GM19455 (cell line): Measurements from ENCODE around the gene SMYD3.

Source experiments
- ATAC-seq: cut with Tn5 transposase; IDR thresholded peaks from one replicate; pipeline ENCODE4 v1.9.1; 2021; ENCODE audit not compliant: unreplicated experiment

Gene SMYD3

DNA sequence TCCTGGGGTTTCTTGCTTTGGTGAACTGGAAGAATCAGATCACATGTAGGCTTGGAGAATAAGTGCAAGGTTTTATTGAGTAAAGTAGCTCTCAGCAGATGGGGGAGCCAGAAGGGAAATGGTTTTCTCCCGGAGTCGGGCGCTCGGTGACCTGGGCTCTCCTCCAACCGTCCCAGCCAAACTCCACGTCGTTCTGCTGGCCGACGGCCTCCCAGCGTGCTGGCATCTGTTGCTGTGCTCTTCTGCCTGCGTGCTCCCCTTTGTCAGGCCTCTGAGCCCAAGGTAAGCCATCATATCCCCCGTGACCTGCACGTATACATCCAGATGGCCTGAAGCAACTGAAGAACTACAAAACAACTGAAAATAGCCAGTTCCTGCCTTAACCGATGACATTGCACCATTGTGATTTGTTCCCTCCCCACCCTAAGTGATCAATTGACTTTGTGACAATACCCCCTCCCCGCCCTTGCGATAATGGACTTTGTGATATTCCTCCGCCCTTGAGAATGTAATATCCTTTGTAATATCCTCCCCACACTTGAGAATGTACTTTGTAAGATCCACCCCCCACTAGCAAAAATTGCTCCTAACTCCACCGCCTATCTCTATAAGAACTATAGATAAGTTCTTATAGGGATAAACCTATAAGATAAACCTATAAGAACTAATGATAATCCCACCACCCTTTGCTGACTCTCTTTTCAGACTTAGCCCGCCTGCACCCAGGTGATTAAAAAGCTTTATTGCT lies 88.3 kb downstream of the SMYD3 start:
- ATAC-seq: no peak

DNA sequence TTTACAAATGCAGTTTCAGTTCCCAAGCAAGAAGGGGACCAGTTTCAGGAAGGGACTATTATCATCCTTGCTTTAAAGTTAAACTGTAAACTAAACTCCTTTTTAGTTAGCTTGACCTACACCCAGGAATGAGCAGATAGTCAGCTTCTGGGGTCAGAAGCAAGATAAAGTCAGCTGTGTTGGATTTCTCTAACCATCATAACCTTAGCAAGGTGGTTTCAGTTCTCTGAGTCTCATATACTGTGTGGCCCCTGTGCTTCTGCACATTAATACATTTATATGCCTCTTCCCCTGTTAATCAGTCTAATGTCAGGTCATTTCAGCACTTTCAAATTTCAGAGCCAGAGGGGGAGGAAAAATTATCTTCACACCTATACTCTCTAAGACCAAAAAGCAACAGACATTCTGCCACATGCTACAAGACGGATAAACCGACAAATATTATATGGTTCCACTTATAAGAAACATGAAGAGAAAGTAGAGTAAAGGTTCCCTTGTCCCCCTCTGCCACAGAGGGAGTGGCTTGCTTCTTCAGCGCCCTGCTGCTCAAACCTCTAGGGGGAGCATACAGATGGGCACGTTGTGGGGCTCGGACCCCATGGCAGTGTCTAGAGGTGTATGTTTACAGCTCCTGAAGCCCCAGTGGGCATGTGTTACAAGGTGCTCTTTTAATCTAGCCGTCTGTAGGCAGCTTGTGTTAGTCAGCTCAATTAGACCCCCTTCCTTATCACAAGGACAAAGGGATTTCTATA lies 89.1 kb downstream of the SMYD3 start:
- no peak for ATAC-seq

- ATAC-seq: no peak
Measured at GRCh38 chr1:246417152-246417812, 89.8 kb downstream of the SMYD3 start.

- ATAC-seq: no peak
Measured at GRCh38 chr1:246416261-246416660, 90.8 kb downstream of the SMYD3 start.

- no peak for ATAC-seq
Measured at GRCh38 chr1:246415028-246415427, 92.1 kb downstream of the SMYD3 start.

GRCh38 chr1:246413430-246413829 lies 93.6 kb downstream of the SMYD3 start:
- ATAC-seq: no peak

GRCh38 chr1:246404078-246404477 lies 103.0 kb downstream of the SMYD3 start:
- no peak for ATAC-seq

- ATAC-seq: no peak
Measured at GRCh38 chr1:246398126-246398813, 108.8 kb downstream of the SMYD3 start.

DNA sequence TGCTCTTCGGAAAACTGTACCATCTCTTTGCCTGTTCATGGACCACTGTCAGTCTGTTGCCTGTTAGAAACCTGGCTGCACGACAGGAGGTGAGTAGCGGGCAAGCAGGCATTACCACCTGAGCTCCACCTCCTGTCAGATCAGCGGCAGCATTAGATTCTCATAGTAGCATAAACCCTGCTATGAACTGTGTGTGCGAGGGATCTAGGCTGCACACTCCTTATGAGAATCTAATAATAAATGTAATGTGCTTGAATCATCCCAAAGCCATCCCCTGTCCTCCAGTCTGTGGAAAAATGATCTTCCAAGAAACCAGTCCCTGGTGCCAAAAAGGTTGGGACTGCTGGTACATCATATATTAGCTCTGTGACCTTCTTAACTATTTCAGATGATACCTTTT lies 110.0 kb downstream of the SMYD3 start:
- no peak for ATAC-seq

DNA sequence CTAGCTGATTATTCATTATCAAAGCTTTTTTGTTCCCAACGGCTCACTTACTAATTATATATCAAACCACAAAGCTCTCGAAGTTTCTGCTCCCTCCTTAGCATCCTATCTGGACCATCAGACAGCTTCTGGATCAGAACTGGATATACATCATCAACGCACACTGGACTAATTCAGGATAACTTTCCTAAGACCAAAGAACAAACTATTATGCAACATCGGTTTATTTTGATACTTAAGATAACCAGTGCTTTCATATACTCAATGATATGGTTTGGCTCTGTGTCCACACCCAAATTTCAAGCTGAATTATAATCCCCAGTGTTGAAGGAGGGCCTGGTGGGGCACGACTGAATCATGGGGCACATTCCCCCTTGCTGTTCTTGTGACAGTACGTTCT lies 110.8 kb downstream of the SMYD3 start:
- no peak for ATAC-seq

GRCh38 chr1:246394121-246394520 lies 113.0 kb downstream of the SMYD3 start:
- no peak for ATAC-seq

DNA sequence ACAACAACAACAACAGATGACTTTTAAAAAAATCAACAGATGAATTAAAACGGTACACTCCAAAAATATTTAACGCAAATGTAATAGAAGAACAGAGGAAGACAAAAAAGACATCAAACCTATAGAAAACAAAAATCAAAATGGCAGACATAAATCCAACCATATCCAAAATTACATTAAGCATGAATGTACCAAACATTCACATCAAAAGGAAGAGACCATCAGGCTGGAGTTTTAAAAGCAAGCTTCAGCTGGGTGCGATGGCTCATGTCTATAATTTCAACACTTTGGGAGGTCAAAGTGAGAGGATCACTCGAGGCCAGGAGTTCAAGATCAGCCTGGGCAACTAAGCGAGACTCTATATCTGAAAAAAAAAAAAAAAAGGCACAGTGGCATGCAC lies 116.2 kb downstream of the SMYD3 start:
- ATAC-seq: no peak

DNA sequence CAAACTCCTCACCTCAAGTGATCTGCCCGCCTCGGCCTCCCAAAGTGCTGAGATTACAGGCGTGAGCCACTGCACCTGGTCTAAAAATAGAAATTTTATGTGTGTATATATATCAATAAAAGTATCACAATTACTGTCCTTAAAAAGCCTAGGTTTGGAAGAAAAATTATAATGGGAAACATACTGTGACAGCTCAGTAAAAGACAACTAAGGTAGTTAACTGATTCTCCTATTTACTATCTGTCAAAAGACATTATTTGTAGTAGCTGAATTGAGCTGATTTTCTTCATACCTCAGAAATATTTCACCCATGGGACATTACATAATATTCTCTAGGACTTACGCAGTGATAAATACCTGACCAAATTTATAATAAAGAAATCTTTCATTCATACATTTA lies 122.5 kb downstream of the SMYD3 start:
- ATAC-seq: no peak

- ATAC-seq: no peak
Measured at GRCh38 chr1:246383791-246384190, 123.3 kb downstream of the SMYD3 start.

DNA sequence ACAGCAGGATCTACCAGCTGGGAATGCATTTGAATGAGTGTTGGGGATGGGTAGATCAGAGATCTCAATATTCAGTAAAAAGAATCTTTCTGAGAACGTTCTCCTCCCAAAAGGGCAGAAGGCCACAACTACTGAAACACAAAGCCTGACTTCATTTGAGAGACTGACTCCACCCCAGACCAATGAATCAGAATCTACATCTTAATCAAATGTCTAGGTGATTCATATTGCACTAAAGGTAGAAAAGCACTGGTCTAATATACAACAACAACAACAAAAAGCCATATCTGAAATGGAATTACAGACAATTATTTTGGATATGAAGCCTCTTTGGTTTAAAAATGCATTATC lies 123.9 kb downstream of the SMYD3 start:
- ATAC-seq: no peak

DNA sequence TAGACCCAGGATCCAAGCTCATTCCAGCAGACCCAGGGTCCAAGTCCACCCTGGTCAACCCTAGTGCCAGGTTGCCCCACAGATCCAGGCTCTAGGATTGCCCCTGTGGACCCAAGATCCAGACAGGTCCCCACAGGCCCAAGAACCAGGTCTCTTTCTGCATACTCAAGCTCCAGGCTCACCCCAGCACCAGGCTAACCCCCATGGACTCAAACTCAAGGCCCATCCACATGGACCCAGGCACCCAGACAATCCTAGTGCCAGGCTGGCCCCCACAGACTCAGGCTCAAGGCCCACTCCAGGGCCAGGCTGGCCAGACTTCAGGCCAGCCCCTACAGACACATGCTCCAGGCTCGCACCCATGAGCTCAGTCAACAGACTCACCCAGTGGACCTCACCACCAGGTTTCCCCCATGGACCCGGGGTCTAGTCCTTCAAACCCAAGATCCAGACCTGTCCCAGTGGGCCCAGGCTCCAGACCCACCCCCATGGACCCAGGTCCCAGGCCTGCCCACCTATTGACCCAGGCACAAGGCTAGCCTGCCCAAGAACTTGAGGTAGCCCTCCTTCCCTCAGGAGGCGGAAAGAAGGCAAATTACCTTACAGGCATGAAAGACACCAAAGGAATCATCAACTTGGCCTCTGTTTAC lies 124.4 kb downstream of the SMYD3 start:
- ATAC-seq: no peak

DNA sequence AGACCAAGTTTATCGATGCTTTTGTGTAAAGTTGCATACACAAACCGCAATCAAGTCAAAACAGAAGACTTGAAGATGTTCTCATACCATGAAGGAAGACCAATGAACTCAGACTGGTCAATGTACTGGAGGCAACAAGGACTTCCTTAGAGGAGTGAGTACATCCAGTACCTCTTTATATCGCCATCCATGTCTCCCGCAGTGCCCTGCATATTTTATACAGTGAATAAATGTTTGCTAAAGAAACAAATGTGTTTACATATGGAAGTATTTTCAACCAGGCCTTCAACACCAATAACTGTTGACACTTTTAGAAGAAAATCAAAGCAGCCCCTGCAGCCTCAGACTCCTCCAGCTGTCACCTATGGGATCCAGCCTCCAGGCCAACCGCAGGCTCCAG lies 125.6 kb downstream of the SMYD3 start:
- no peak for ATAC-seq

- no peak for ATAC-seq
Measured at GRCh38 chr1:246377625-246378153, 129.4 kb downstream of the SMYD3 start.

- ATAC-seq: no peak
Measured at GRCh38 chr1:246373828-246374569, 133.1 kb downstream of the SMYD3 start.

DNA sequence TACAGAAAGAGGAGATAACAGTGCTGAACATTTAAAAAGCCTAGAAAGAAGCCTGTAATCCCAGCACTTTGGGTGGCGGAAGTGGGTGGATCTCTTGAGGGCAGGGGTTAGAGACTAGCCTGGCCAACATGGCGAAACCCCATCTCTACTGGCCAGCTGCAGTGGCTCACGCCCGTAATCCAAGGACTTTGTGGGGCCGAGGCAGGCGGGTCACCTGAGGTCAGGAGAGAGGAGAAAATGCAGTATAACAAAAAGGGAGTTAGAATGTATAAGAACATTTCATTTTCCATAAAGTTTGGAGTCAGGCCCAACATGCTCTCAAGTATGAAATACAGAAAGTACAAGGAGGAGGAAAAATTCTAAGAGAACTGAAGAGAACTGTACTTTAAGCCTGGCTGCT lies 134.5 kb downstream of the SMYD3 start:
- no peak for ATAC-seq
